ENCODE measurements around the gene SLC25A41. TPM values are rescaled to one million over a fixed set of nuclear protein-coding genes. Genes with fewer than 3 reads are reported as not detected.

Gene SLC25A41
- total RNA-seq, 1 experiment from 2014 or later: not detected

- no peak overlapping the region for H3K27ac Mint-ChIP-seq (ENCODE audit: low read depth, unreplicated experiment)
- H3K36me3 Mint-ChIP-seq (ENCODE audit: insufficient read depth, unreplicated experiment): no peaks in the 10 kb centered on the region
- intact Hi-C loops (cut with micrococcal nuclease): no loop called here
- no peaks in the 10 kb centered on the region for H3K27me3 Mint-ChIP-seq (ENCODE audit: insufficient read depth, unreplicated experiment)
- no peak overlapping the region for H3K4me3 Mint-ChIP-seq (ENCODE audit: unreplicated experiment)
- BruUV-seq (replicated peaks): no TSS peak
- no peaks in the 10 kb centered on the region for H3K9me3 Mint-ChIP-seq (ENCODE audit: unreplicated experiment)
- DNase-seq (ENCODE audit: unreplicated experiment): no peak
- no peak for TF ChIP-seq CTCF (IDR thresholded peaks at IDR 0.05; ENCODE audit: unreplicated experiment)
- CTCF ChIA-PET: interaction anchor here (0.5 to 0.6 kb wide), 2 partner anchors 17 to 255 kb away, joined by 3 to 5 read pairs; no protein-coding TSS in a partner anchor
- peaks cover 14% of the 10 kb centered on the region for H3K4me1 Mint-ChIP-seq (ENCODE audit: insufficient read depth, unreplicated experiment)
- POLR2A ChIA-PET: no interaction called here
Measured at GRCh38 chr19:6480848-6481415, 47.4 kb upstream of the SLC25A41 start.

GRCh38 chr19:6479836-6480398 lies 46.4 kb upstream of the SLC25A41 start:
- ChIA-PET POLR2A (no interaction called here), CTCF (no interaction called here)
- Mint-ChIP-seq H3K4me3 (ENCODE audit: unreplicated experiment) (no peak overlapping the region), H3K27me3 (ENCODE audit: insufficient read depth, unreplicated experiment) (no peaks in the 10 kb centered on the region), H3K4me1 (ENCODE audit: insufficient read depth, unreplicated experiment) (peaks cover 14% of the 10 kb centered on the region), H3K36me3 (ENCODE audit: insufficient read depth, unreplicated experiment) (peaks cover 5% of the 10 kb centered on the region), H3K9me3 (ENCODE audit: unreplicated experiment) (no peaks in the 10 kb centered on the region), H3K27ac (ENCODE audit: low read depth, unreplicated experiment) (no peak overlapping the region)
- DNase-seq (ENCODE audit: unreplicated experiment): no peak
- TF ChIP-seq CTCF (IDR thresholded peaks at IDR 0.05; ENCODE audit: unreplicated experiment): no peak
- BruUV-seq (replicated peaks): no TSS peak
- intact Hi-C loops (cut with micrococcal nuclease): no loop called here

- intact Hi-C loops (cut with micrococcal nuclease): no loop called here
- BruUV-seq (replicated peaks): no TSS peak
- Mint-ChIP-seq H3K4me3 (ENCODE audit: unreplicated experiment) (no peak overlapping the region), H3K4me1 (ENCODE audit: insufficient read depth, unreplicated experiment) (peaks cover 6% of the 10 kb centered on the region), H3K27ac (ENCODE audit: low read depth, unreplicated experiment) (no peak overlapping the region), H3K36me3 (ENCODE audit: insufficient read depth, unreplicated experiment) (peaks cover 6% of the 10 kb centered on the region), H3K27me3 (ENCODE audit: insufficient read depth, unreplicated experiment) (no peaks in the 10 kb centered on the region), H3K9me3 (ENCODE audit: unreplicated experiment) (no peaks in the 10 kb centered on the region)
- TF ChIP-seq CTCF (IDR thresholded peaks at IDR 0.05; ENCODE audit: unreplicated experiment): no peak
- DNase-seq (ENCODE audit: unreplicated experiment): no peak
- CTCF ChIA-PET: no interaction called here
- POLR2A ChIA-PET: no interaction called here
Measured at GRCh38 chr19:6478815-6479214, 45.3 kb upstream of the SLC25A41 start.

- intact Hi-C loops (cut with micrococcal nuclease): no loop called here
- H3K4me1 Mint-ChIP-seq (ENCODE audit: insufficient read depth, unreplicated experiment): no peaks in the 10 kb centered on the region
- CTCF ChIA-PET: interaction anchor here (0.5 kb wide), 1 partner anchor 42 kb away, joined by 3 read pairs; no protein-coding TSS in a partner anchor
- no peak for DNase-seq (ENCODE audit: unreplicated experiment)
- no peak overlapping the region for H3K27ac Mint-ChIP-seq (ENCODE audit: low read depth, unreplicated experiment)
- no TSS peak for BruUV-seq (replicated peaks)
- no peaks in the 10 kb centered on the region for H3K9me3 Mint-ChIP-seq (ENCODE audit: unreplicated experiment)
- H3K36me3 Mint-ChIP-seq (ENCODE audit: insufficient read depth, unreplicated experiment): peaks cover 6% of the 10 kb centered on the region
- H3K27me3 Mint-ChIP-seq (ENCODE audit: insufficient read depth, unreplicated experiment): no peaks in the 10 kb centered on the region
- no peak overlapping the region for H3K4me3 Mint-ChIP-seq (ENCODE audit: unreplicated experiment)
- POLR2A ChIA-PET: no interaction called here
- TF ChIP-seq CTCF (IDR thresholded peaks at IDR 0.05; ENCODE audit: unreplicated experiment): no peak
Measured at GRCh38 chr19:6476896-6477431, 43.4 kb upstream of the SLC25A41 start.

All from MCF 10A (cell line).